GM18498 (cell line): ENCODE data around the gene CGRRF1.

Source experiments
- ATAC-seq: cut with Tn5 transposase; IDR thresholded peaks from one replicate; pipeline ENCODE4 v1.9.1; 2021; ENCODE audit warnings: mild to moderate bottlenecking, moderate library complexity; ENCODE audit not compliant: unreplicated experiment

The CGRRF1 gene

GRCh38 chr14:54489731-54490444 is 19.8 kb upstream of the CGRRF1 start:
- no peak for ATAC-seq

GRCh38 chr14:54490445-54491175 is 19.1 kb upstream of the CGRRF1 start:
- no peak for ATAC-seq

GRCh38 chr14:54493293-54493692 is 16.4 kb upstream of the CGRRF1 start:
- ATAC-seq, result no peak

- ATAC-seq, result no peak
Observed at GRCh38 chr14:54497224-54497623, 12.5 kb upstream of the CGRRF1 start.

- ATAC-seq, result no peak
Observed at GRCh38 chr14:54498095-54498531, 11.6 kb upstream of the CGRRF1 start.

GRCh38 chr14:54498579-54498978 is 11.1 kb upstream of the CGRRF1 start:
- ATAC-seq, result no peak

- ATAC-seq, result no peak
Observed at GRCh38 chr14:54500744-54501143, 9.0 kb upstream of the CGRRF1 start.

- no peak for ATAC-seq
Observed at GRCh38 chr14:54501480-54501879, 8.2 kb upstream of the CGRRF1 start.

GRCh38 chr14:54502602-54503001 is 7.1 kb upstream of the CGRRF1 start:
- no peak for ATAC-seq

- no peak for ATAC-seq
Observed at GRCh38 chr14:54503486-54503885, 6.2 kb upstream of the CGRRF1 start.

- no peak for ATAC-seq
Observed at GRCh38 chr14:54512393-54512792, 2.7 kb downstream of the CGRRF1 start.

GRCh38 chr14:54515670-54516069 is 6.0 kb downstream of the CGRRF1 start:
- ATAC-seq, result no peak

GRCh38 chr14:54516709-54517108 is 7.0 kb downstream of the CGRRF1 start:
- no peak for ATAC-seq

GRCh38 chr14:54524410-54524809 is 14.7 kb downstream of the CGRRF1 start:
- no peak for ATAC-seq

- ATAC-seq, result no peak
Observed at GRCh38 chr14:54528973-54529372, 19.3 kb downstream of the CGRRF1 start.

- ATAC-seq, result no peak
Observed at GRCh38 chr14:54529811-54530210, 20.1 kb downstream of the CGRRF1 start.

- peak; percentile 98 for ATAC-seq
Observed at GRCh38 chr14:54532111-54533012, 22.7 kb downstream of the CGRRF1 start.

- peak; percentile 18 for ATAC-seq
Observed at GRCh38 chr14:54533100-54533499, 23.4 kb downstream of the CGRRF1 start.

- no peak for ATAC-seq
Observed at GRCh38 chr14:54535126-54535525, 25.4 kb downstream of the CGRRF1 start.

- no peak for ATAC-seq
Observed at GRCh38 chr14:54535646-54536045, 25.9 kb downstream of the CGRRF1 start.

- ATAC-seq, result no peak
Observed at GRCh38 chr14:54537651-54538050, 27.9 kb downstream of the CGRRF1 start.
